ENCODE measurements around the gene OR14I1.
"Not testable (repeated sequence)": the region's sequence is repeated elsewhere in the genome, so short reads cannot be mapped to it uniquely, and the experiment has no call there.

OR14I1 gene

DNA sequence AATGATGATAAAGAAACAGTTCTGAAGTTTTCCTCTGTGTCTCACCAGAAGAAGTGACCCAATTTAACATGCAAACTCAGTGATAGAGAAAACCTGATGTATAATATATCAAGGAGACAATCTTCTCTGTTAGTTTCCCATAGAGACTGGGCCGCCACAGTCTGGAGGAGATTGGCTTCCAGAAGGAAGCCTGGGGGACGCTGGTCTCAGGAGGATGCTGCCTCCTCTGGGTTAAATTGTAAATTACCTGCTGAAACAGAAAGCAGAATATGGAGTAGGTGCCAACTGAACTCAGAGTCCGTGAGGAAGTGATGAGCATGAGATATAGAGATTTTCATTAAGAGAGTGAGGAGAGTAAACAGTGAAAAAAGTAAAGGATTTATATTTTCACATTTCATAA is 15.8 kb downstream of the OR14I1 start:
- peak; percentile 34 for DNase-seq

DNA sequence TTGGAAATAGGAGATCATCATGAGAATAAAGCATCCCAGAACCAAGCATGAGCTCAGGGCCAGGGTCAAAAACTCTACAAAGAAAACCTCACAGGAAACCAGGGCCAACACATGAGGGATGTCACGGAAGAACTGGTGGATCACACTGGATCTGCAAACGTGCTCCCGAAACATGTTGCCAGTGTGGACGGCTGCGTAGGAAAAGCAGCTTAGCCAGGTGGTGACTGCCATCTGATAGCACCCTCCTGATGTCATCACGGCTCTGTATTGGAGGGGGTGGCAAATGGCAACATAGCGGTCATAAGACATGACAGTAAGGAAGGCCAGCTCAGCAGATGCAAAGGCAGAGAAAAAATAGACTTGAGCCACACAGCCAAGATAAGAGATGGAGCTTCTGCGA is 20.9 kb downstream of the OR14I1 start:
- no peak for DNase-seq

DNA sequence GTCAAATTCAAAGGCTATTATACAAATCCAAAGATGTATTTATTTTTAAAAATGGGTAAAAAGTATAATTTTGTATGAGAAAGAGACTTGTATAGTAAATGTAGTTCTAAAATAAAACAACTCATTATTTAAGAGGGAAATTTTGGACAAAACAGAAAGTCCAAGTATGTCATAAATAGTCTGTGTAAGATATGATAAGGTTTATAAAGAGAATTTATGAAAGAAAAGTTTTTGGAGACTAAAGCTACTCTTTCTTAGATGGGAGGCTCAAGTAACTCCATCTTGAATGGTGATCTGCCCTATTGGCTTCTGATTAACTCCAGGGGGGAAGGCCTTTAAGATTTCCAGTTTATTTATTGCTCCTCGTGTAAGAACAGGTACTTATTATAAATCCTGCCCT is 32.6 kb downstream of the OR14I1 start:
- DNase-seq = no peak

DNA sequence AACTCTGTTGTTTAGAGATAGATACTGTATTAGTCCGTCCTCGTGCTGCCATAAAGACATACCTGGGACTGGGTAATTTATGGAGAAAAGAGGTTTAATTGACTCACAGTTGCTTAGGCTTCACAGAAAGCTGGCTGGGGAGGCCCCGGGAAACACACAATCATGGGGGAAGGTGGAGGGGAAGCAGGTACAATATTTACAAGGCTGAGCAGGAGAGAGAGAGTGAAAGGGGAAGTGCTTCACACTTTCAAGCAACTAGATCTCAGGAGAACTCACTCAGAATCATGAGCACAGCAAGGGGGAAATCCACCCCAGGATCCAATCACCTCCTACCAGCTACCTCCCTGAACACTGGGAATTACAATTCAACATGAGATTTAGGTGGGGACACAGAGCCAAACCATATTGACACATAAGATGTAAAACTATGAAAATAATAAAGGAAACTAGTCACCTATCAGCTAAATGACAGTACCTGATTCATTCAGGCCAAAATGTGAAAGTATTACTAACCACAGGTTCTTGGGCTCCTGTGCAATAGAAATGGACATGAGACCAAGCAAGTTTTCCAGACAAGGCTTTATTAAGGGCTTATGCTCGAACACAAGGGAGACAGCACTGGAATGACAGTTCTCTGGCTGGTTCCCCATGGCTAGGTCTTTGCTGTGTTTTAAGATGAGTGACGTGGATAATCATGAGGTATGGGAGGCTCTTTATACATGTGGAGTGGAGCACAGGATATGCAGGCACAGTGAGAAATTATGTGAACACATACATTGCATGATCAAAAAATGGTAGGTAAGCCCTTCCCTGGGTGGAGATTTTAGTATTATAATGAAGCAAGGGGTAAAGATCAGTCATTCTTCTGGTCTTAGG is 38.9 kb downstream of the OR14I1 start:
- DNase-seq = not testable (repeated sequence)

DNA sequence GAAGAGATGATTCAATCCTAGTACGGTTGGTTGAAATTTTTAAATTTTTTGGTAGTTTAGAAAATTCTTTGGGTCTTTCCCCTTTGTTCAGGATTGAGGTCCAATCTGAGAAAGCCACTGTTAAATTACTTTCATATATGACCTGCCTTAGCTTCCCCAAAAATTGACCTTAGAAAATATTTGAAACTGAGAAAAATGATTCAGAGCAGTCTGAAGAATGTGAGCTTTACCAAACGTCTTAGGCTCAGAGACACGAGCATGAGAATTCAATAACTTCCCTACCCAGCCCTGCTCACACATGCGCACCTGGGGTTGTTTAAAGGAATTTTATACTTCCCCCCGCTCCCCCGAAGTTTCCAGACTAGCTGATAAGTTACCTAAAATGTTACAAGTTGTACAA is 45.8 kb downstream of the OR14I1 start:
- DNase-seq = not testable (repeated sequence)

DNA sequence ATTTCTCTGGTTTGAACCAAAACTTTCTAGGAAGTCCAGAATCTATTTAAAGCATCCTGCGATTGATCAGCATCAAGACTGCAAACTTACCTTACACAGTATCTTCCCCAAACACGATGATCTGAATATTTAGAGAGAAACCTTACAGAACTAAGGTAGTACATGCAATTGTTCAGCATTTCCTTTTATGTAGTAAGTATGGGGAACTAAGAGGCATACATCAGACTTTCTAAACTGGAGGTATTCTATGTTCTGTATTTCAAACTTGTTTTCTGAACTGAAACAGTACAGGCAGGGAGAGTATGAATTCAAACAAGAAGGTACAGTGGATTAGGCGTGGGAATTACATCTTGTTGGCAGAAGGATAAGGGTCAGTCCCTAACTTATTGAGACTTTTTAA is 47.2 kb downstream of the OR14I1 start, which contains the start of gene OR2T27:
Gene OR2T27 (minus strand): TSS at position 175 of the 400 bp plus-strand sequence. CDS start 4,644 bp downstream, outside the sequence.
- DNase-seq = not testable (repeated sequence)

All from CD4-positive, alpha-beta T cell treated with Interleukin-6 for 4 hours (primary cell).